ENCODE measurements around the gene HDGFL3. TPM values are rescaled to one million over a fixed set of nuclear protein-coding genes. Genes with fewer than 3 reads are reported as not detected.

HDGFL3 gene
- total RNA-seq, 1 donor: 27.5 TPM

GRCh38 chr15:83118968-83119367, 88.7 kb downstream of the HDGFL3 start:
- no peaks in the 10 kb centered on the region for H3K27me3 ChIP-seq (ENCODE audit: insufficient read depth, low read length)
- no peaks in the 10 kb centered on the region for H3K4me1 ChIP-seq (ENCODE audit: insufficient read depth, low read length)
- no peaks in the 10 kb centered on the region for H3K36me3 ChIP-seq (ENCODE audit: insufficient read depth, low read length)
- no peaks in the 10 kb centered on the region for H3K79me2 ChIP-seq (ENCODE audit: insufficient read depth, low read length)
- no peaks in the 10 kb centered on the region for H4K20me1 ChIP-seq (ENCODE audit: insufficient read depth, low read length)
- H3K4me3 ChIP-seq (ENCODE audit: insufficient read depth, low read length): no peak overlapping the region
- no peak overlapping the region for H3K4me2 ChIP-seq (ENCODE audit: insufficient read depth, low read length)
- TF ChIP-seq, protein P1, sequence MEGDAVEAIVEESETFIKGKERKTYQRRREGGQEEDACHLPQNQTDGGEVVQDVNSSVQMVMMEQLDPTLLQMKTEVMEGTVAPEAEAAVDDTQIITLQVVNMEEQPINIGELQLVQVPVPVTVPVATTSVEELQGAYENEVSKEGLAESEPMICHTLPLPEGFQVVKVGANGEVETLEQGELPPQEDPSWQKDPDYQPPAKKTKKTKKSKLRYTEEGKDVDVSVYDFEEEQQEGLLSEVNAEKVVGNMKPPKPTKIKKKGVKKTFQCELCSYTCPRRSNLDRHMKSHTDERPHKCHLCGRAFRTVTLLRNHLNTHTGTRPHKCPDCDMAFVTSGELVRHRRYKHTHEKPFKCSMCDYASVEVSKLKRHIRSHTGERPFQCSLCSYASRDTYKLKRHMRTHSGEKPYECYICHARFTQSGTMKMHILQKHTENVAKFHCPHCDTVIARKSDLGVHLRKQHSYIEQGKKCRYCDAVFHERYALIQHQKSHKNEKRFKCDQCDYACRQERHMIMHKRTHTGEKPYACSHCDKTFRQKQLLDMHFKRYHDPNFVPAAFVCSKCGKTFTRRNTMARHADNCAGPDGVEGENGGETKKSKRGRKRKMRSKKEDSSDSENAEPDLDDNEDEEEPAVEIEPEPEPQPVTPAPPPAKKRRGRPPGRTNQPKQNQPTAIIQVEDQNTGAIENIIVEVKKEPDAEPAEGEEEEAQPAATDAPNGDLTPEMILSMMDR (IDR thresholded peaks at IDR 0.05; ENCODE audit: extremely low read depth, low read depth, low read length): no peak
- no peak overlapping the region for H2AFZ ChIP-seq (ENCODE audit: low read length)
- DNase-seq (ENCODE audit: insufficient read length, low spot score, missing footprints): peak; percentile 15
- H3K9me3 ChIP-seq (ENCODE audit: low read depth, low read length): no peaks in the 10 kb centered on the region
- no peak overlapping the region for H3K27ac ChIP-seq (ENCODE audit: low read depth, low read length)

GRCh38 chr15:83118291-83118827, 89.3 kb downstream of the HDGFL3 start:
- H3K27ac ChIP-seq (ENCODE audit: low read depth, low read length): no peak overlapping the region

DNA sequence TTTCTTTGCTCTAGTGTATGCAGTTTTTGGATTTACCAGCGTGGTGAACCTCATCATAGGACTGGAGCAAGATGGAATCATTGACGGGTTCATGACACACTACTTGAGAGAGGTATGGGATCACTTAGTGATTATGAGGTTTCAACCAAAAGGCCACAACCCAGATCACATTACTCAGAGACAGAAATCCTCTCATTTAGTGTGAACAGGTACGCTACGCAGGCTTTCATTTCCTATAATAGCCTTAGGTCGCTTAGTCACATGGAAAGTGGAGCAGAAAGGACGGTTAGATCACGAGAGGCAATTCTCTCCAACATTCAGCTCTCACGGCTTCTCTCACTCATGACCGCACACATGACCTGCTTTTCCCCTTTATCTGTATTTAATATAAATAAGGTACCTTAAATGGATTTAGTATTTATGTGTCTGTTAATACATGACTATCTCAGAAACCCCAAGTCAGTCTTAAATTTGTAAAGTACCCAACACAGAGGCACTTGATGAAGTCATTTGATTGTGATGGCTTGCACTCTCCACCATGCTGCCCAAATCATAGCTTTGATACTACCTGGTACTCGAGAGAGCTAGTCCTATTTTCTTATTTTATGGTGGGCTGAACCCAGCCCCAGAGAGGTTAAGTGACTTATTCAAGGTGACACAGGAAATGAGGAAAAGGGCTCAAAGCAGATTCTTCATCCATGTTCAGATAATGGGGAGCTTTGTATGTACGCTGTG, 91.6 kb downstream of the HDGFL3 start:
- Histone ChIP-seq H3K4me3 (ENCODE audit: insufficient read depth, low read length) (no peak overlapping the region), H3K36me3 (ENCODE audit: insufficient read depth, low read length) (no peaks in the 10 kb centered on the region), H3K79me2 (ENCODE audit: insufficient read depth, low read length) (no peaks in the 10 kb centered on the region), H3K4me2 (ENCODE audit: insufficient read depth, low read length) (no peak overlapping the region), H3K4me1 (ENCODE audit: insufficient read depth, low read length) (peaks cover 5% of the 10 kb centered on the region), H3K27ac (ENCODE audit: low read depth, low read length) (no peak overlapping the region), H4K20me1 (ENCODE audit: insufficient read depth, low read length) (no peaks in the 10 kb centered on the region), H2AFZ (ENCODE audit: low read length) (no peak overlapping the region), H3K9me3 (ENCODE audit: low read depth, low read length) (no peaks in the 10 kb centered on the region), H3K27me3 (ENCODE audit: insufficient read depth, low read length) (no peaks in the 10 kb centered on the region)
- no peak for DNase-seq (ENCODE audit: insufficient read length, low spot score, missing footprints)
- TF ChIP-seq, protein P1 (IDR thresholded peaks at IDR 0.05; ENCODE audit: extremely low read depth, low read depth, low read length): no peak

More at GRCh38 chr15:83118291-83118827, 89.3 kb downstream of the HDGFL3 start:
- no peak overlapping the region for H3K4me2 ChIP-seq (ENCODE audit: insufficient read depth, low read length)
- TF ChIP-seq, protein P1 (IDR thresholded peaks at IDR 0.05; ENCODE audit: extremely low read depth, low read depth, low read length): no peak
- DNase-seq (ENCODE audit: insufficient read length, low spot score, missing footprints): peak; percentile 10
- H3K27me3 ChIP-seq (ENCODE audit: insufficient read depth, low read length): no peaks in the 10 kb centered on the region
- H2AFZ ChIP-seq (ENCODE audit: low read length): no peak overlapping the region
- H3K4me1 ChIP-seq (ENCODE audit: insufficient read depth, low read length): no peaks in the 10 kb centered on the region
- H3K79me2 ChIP-seq (ENCODE audit: insufficient read depth, low read length): no peaks in the 10 kb centered on the region
- no peaks in the 10 kb centered on the region for H4K20me1 ChIP-seq (ENCODE audit: insufficient read depth, low read length)
- no peaks in the 10 kb centered on the region for H3K9me3 ChIP-seq (ENCODE audit: low read depth, low read length)
- H3K36me3 ChIP-seq (ENCODE audit: insufficient read depth, low read length): no peaks in the 10 kb centered on the region
- no peak overlapping the region for H3K4me3 ChIP-seq (ENCODE audit: insufficient read depth, low read length)

DNA sequence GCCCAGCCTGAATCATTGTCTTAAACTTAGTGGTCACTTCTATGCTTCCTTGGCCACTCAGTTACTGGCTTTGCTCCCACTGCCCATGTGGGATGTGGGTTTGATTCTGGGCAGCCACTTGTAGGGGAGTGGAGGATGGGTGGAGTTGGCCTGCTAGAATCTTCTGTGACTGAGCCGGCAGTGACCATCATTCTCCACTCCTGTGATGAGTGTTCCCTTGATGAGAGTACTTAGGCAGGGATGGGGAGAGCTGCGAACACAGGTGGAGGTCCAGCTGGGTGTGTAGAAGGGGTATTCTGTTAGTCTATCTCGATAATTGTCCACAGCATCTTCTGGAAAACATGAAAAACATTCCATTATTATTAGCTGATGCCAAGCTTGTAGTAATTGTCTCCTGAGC, 92.2 kb downstream of the HDGFL3 start:
- H4K20me1 ChIP-seq (ENCODE audit: insufficient read depth, low read length): no peaks in the 10 kb centered on the region
- H2AFZ ChIP-seq (ENCODE audit: low read length): no peak overlapping the region
- H3K4me1 ChIP-seq (ENCODE audit: insufficient read depth, low read length): peaks cover 5% of the 10 kb centered on the region
- H3K27me3 ChIP-seq (ENCODE audit: insufficient read depth, low read length): no peaks in the 10 kb centered on the region
- no peak overlapping the region for H3K4me3 ChIP-seq (ENCODE audit: insufficient read depth, low read length)
- H3K4me2 ChIP-seq (ENCODE audit: insufficient read depth, low read length): no peak overlapping the region
- TF ChIP-seq, protein P1 (IDR thresholded peaks at IDR 0.05; ENCODE audit: extremely low read depth, low read depth, low read length): no peak
- H3K36me3 ChIP-seq (ENCODE audit: insufficient read depth, low read length): no peaks in the 10 kb centered on the region
- H3K27ac ChIP-seq (ENCODE audit: low read depth, low read length): no peak overlapping the region
- H3K79me2 ChIP-seq (ENCODE audit: insufficient read depth, low read length): no peaks in the 10 kb centered on the region
- peak; percentile 68 for DNase-seq (ENCODE audit: insufficient read length, low spot score, missing footprints)
- H3K9me3 ChIP-seq (ENCODE audit: low read depth, low read length): no peaks in the 10 kb centered on the region
